GM19438 (cell line): ENCODE data around the gene CTNNA3.

Source experiments
- ATAC-seq: cut with Tn5 transposase; IDR thresholded peaks from one replicate; pipeline ENCODE4 v1.9.1; 2021; ENCODE audit warnings: low read depth; ENCODE audit not compliant: unreplicated experiment

The CTNNA3 gene

DNA sequence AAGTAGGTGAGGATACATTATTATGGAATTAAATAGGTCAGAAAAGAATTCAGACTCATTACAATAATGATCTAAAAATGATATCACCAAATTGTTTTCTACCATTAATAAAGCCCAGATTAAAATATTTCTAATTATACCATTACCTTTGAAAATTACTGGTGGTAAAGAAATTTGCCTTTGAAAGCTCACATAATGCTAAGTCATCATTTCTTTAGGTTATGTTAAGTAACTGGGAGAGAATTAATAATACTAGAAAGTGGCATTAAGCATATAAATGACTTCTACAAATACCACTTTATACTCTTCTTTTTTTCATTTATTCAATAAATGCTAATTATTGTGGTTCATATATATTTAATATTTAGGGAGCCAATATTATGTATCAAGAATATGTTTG lies 1411.4 kb downstream of the CTNNA3 start:
- ATAC-seq, result no peak

DNA sequence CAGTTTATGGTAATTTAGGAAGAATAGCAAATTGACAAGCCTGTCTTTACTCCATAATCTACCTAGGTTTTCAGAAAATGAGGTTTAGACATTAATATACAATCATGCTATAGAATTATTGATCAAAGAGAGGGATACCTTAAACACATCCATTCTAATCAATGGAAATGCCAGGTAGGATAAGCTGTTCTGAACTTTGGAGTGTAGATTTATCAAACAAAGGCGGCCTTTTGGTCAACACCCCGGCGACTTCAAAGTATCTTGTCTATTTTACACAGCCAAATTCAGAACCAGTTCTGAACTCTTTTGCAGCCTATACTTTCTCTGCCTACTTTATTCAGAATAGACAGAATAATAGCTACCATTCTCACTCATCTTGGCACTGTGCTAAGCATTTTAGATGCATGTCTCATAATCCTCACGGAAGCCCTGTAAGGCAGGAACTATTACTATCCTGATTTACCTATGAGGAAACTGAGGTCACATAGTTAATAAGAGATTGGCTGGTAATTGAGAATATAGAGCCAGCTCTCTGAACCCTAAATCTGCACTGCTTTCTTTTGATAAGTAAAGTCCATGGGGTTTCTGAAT lies 1412.0 kb downstream of the CTNNA3 start:
- ATAC-seq, result no peak

DNA sequence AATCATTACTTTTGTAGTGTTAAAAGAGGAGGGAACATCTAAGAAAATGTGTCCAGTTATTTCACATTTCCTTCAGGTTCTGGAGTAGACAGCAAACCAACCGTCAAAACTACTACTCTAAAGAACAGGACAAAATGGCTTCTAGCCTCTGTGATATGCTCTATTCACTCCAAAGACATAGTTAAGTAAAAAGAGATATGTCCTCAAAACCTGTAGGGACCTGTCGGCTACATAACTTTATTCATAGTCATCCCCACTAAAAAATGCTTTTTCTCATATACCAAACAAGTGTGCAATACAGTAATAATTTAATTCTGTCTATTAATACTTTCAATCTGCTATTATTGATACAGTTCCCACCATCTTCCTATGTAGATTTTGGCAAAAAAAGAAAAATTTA lies 1412.9 kb downstream of the CTNNA3 start:
- ATAC-seq, result no peak

DNA sequence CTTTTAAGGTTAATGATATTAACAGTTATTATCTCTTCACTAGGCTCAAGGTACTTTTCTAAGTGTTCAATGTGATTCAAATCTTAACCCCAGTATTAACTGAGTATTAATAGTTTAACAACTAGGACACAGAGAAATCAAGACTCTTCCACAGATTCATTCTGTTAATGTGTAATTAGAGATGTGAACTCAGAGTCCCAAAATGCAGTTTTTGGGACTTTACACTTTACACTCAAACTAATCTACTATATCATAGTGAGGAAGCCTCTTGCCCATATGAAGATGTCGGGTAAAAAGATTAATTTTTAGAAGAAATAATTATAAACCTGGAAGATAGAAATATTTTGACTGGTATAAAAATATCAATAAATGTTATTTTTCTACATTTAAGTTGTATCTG lies 1414.7 kb downstream of the CTNNA3 start:
- ATAC-seq, result no peak

DNA sequence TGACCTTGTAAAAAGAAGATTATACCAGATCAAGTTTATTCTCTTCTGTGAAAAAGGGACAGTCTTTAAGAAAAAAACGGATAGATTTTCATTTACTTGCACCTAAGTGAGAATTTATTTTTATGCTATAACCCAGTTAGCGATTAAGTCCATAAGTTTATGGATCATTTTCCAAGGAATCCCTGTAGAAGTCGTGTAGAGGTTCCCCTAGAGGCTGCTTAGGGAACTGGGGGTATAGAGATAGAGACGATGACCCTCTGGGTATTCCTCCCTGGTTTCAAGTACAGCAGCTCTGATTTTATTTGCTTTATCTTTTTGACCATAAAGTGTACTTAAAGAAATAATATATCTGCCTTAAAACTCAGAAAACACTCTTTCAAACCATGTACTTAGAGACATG lies 1418.5 kb downstream of the CTNNA3 start:
- no peak for ATAC-seq

DNA sequence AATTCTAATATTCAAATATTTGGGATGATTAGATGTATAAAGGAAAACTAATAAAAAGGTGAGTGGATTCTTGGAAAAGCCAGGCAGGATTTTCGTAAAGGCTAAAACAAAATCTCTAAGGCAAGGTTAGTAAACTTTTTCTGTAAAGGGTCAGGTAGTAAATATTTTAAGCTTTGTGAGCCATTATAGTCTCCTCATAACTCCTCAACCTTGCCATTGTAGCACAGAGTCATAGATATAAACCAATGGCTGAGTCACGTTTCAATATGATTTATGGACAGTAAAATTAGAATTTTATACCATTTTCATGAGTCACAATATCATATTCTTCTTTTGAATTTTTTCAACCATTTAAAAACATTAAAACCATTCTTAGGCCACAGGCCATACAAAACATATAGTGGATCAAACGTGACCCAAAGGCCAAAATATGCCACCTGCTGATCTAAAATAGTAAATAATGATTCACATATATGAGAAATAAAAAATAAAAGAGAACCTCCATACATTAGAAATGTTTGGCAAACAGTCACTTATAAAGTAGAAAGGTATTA lies 1422.0 kb downstream of the CTNNA3 start:
- ATAC-seq, result no peak

DNA sequence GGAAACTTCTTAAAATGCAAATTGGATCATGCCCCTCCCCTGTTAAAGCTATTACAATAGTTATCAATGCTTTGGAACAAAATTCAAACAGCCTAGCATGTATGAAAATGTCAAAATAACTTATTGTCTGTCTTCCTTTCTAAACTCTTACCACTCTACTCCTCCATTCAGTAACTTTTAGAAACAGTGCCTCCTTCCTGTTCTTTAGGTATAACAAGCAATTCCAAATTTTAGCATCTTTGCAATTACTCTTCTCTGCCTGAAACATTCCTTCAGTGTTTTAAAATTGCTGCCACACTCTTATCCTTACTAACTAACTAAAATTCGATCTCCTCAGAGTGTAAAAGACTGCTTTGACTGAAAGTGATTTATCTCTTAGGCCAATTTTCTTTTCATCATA lies 1430.6 kb downstream of the CTNNA3 start:
- no peak for ATAC-seq

DNA sequence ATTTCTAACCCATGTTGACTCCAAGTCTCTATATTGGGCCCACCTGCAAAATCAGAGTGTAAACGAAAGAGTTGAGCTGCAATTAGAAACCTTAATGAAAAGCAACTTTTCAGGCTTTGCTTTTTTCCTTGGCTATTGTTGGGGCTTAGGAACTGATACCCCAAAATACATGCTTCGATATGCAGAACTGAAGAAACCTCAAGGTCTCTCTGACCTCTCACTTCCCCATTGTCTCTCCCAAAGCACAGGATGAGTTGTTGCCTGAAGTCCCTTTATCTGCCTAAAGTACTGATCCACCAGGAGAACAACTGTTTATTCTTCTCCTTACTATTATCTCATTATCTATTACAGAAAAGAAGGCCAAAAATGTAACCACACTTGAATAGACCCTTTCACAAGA lies 1436.2 kb downstream of the CTNNA3 start:
- ATAC-seq, result no peak

DNA sequence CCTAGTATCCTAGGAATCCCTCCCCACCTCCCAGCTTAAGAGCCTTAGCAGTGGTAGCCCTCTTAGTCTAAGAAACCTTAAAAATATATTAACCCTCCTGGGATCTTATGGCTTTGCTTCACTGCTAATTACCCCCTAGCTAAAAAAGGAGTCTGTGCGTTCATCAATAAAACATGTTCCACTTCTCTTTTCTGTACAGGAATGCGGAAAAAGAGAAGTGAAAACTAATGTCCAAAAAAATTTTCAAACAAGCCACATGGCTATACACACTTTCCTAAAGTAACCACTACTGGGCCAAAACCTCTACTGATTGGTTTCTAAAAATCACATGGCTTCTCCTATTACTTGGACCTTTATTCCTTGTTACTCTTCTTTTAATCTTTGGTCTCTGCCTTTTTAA lies 1437.3 kb downstream of the CTNNA3 start:
- ATAC-seq, result no peak

DNA sequence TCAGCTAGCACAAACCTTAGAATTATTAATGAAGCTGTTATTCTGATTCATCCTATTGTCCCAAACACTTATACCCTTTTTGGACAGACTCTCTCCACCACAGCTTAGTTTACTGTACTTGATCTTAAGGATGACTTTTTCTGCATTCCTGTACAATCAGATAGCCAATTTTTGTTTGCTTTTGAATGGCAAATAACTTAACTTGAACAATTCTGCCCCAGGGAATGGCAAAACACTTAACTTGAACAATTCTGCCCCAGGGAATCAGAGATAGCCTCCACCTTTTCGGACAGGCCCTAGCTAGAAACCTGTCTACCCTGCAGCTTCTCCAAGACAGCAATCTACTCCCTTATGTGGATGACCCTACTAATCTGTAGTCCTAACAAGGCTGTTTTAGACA lies 1438.2 kb downstream of the CTNNA3 start:
- ATAC-seq, result no peak

DNA sequence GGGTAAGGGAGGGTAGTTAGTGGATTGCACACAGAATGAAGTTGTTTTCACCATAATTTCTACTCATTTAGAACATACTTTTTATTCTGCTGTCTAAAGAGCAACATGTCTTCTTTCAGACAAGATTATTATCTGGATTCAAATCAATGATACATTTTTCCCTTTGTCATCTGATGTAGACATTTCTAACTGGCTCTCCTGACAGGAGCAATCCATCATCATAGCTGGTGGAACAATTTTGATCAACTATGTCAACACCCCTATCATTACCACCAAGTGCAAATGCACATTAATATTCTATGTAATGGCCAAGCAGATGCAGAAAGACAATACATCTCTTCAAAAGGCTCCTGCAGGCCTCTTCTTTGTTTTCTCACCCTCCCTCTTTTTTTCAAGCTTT lies 1443.0 kb downstream of the CTNNA3 start:
- ATAC-seq, result no peak

DNA sequence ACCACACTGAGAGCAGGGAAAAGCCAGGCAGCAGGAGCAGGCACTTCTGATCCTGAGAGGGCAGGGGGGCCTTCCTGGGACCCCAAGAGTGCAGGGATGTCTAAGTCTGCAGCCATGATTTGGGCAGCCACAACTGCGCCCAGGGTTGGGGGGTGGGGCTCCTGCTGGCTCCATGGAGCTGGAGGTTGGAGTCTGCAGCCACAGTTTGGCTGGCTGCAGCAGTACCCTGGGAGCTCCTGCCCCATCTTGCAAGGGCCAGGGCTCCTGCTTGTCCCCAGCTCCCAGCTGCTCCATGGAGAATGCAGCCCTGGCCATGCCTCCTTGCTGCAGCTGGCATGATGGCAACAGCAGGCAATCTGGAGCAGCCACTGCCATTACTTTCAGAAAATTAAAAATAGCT lies 1449.8 kb downstream of the CTNNA3 start:
- ATAC-seq, result no peak

DNA sequence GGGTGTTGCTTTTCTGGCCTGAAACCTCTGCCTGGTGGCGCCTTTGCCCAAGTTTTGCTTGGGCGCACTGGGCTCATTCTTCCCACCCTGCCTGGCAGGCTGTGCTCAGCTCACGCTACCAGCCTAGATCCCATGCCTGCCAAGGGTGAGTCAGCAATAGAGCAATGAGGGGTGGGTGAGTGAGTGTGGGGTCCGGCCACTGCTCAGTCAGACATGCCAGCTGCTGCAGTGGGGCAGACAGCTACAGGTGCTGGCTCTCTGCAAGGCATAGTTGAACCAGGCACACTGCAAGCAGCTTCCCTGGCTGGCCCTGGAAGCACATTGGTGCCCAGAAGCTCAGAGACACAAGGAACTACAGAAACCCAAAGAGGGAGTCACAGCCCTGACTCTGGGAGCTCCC lies 1451.0 kb downstream of the CTNNA3 start:
- no peak for ATAC-seq

DNA sequence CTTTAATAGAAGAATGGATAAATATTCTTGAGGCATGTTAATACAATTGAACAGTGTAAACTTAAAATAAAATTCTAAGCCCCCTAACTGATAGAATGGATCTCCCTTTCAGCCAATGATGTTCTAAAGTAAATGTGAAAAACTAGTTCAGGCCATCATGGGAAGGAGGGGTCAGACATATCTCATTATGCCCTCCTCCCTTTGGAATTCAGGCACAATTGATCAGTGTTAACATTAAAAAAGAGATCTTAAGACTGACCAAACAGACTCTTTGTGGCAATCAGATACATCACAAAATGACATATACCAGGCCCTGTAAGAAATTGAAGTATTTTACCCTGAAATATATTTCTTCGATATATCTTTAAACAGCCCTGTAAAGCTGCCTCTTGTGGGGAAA lies 1453.1 kb downstream of the CTNNA3 start:
- ATAC-seq, result no peak

DNA sequence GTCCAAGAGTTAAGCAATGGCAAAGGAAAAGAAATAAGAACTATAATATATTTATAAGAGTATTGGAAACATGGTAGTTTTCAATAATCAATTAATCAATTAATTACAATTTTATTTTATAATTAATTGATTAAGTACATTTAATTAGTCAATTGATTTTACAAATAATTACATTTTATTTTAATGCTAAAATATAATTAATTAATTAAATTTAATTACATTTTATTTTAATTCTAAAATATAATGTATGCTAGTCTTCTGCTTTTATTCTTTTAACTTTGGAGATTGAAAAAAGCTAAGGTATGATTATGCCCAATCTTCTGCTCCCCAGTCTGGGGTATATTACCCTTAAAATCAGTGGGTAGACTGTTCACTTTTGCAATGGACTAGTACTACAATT lies 1456.9 kb downstream of the CTNNA3 start:
- no peak for ATAC-seq

DNA sequence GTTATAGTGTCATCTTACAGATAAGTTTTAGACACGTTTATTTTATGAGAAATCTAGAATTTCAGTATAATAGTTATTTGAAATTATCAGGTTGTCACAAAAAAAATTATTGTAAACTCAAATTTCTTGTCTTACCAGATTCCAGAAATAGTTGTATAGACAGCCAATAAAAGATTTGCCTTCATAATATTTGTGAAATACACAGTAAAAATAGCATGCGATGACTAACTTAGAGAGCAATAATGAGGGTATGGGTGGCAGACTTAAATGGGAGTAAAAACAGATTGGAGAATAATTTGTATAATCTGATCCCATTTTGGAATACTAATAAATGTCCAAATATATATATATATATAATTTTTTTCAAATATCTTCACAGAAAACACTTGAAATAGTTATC lies 1457.7 kb downstream of the CTNNA3 start:
- no peak for ATAC-seq

DNA sequence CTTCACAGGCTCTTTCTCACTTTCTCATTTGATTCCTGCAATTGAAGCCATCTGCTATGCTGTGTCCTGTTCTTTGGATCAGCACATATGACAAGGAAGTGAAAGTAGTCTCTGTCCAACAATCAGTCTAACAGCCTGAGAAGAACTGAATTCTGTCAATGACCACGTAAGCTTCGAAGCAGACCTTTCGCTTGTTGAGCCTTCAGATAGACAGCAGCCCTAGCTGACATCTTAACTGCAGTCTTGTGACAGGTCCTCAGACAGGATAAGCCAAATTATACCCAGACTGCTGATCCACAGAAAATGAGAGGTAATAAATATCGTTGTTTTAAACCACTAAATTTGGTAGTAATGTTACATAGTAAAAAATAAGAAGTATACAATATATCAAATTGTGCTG lies 1461.1 kb downstream of the CTNNA3 start:
- no peak for ATAC-seq

DNA sequence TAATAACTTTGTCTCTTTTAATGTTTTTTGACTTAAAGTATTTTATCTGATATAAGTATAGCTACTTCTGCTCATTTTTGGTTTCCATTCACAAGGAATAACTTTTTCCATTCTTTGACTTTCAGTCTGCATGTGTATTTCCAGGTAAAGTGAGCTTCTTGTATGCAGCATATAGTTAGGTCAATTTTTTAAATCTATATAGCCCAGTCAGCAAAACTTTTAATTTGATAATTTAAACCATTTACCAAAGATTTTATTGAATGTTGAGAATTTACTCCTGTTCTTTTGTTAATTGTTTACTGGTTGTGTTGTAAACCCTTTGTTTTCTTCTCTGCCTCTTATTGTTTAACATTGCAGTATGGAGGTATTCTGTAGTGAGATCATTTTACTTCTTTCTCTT lies 1467.1 kb downstream of the CTNNA3 start:
- no peak for ATAC-seq

DNA sequence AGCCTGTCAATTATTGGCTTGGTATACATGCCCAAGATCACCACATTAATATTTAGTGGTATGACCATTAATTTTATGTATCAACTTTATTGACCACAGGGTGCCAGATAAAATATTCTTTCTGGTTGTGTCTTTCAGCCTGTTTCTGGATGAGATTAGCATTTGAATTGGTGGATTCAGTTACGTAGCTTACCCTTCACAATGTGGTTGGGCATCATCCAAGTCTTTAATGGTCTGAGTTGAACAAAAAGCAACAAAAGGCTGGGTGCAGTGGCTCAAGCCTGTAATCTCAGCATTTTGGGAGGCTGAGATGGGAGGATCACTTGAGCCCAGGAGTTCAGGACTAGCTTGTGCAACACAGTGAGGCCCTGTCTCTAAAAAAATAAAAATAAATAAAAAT lies 1472.3 kb downstream of the CTNNA3 start:
- no peak for ATAC-seq

DNA sequence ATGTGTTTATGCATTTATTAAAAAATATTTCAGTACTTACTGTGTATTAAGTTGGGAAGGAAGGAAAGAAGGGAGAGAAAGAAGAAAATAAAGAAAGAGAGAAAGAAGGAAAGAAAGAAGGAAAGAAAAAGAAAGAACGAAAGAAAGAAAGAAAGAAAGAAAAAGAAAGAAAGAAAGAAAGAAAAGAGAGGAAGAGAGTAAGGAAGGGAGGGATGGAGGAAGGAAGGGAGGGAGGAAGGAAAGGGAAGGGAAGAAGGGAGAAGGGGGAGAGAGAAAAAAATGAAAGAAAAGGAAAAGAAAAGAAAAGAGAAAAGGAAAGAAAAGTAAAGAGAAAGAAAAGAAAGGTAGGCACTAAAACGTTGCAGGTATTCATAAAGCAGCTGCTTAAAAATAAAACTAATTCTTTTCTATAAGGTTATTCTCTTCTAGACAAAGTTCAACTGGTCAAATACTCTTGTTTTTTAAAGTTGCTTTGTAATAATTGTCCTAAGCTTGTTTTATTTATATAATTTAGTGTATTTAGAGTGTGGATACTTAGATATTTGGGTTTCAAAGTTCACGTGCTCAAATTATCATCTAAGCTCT lies 1473.4 kb downstream of the CTNNA3 start:
- ATAC-seq, result no peak

DNA sequence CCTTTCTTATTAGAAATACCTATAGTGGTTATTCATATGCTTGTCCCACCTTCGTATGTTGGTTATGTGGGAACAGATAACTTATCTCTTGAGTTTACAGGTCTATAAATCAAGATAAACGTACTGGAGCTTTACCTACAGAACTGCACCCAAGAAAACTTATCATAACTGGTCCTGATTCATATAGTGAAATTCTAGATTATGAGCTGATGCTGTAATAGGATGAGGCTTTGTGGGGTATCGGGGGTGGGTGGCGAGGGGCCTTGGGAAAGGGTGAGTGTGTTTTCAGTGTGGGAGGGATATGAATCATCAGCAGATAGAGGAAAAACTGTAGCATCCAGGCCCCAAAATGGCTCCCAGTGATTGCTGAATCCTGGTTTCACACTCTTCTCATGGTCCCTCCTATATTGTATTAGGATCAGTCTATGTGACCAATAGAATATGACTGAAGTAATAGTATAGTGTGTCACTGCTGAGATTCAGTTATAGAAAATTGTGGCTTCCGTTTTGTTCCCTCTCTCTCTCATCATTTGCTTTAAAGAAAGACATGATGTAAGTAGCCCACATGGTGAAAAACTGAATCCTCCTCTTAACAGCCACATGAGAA lies 1476.9 kb downstream of the CTNNA3 start:
- no peak for ATAC-seq

DNA sequence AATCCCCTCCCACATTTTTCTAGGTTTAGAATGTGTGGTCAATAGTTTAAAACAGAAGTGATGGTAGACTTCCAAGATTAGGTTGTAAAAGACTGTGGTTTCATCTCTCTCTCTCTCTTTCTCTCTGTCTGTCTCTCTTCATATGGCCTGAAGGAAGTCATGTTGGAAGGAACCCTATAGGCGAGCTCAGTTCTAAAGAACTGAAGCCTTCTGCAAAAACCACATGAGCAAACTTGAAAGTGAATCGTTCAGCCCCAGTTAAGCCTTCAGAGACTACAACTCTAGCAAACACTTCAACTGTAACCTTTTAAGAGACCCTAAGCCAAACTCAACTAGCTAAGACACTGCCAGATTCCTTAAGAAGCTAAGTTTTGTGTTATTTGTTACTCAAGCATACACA lies 1477.7 kb downstream of the CTNNA3 start:
- no peak for ATAC-seq
